SK-N-SH (cell line): ENCODE measurements around the gene RASAL2. TPM values are rescaled to one million over a fixed set of nuclear protein-coding genes. Genes with fewer than 3 reads are reported as not detected.

Source experiments
- CTCF ChIA-PET: fragments of 300-600, 350-600 bp; formaldehyde crosslinking; extraction: SDS; loops from one replicate; lab custom pipeline; 2021; lab: Yijun Ruan, JAX
- POLR2A ChIA-PET: fragments of 350-600 bp; sonication (Branson Sonifier 250); formaldehyde crosslinking; extraction: SDS; loops from one replicate; lab custom pipeline; 2020; ENCODE audit warnings: antibody characterized with exemption, inconsistent platforms; lab: Yijun Ruan, JAX
- DNase-seq: peaks from one replicate; pipeline ENCODE4 v3.0.0; 2012
- H2AFZ ChIP-seq: fragments of 200-600 bp; sonication (generic); 2 replicates; pipeline ENCODE4 v1.8.1; 2016; ENCODE audit warnings: antibody characterized with exemption, mild to moderate bottlenecking, low read depth
- H3F3A ChIP-seq: fragments of 200-600 bp; sonication (generic); replicated peaks from 2 replicates; pipeline ENCODE3; 2016; ENCODE audit warnings: antibody characterized with exemption, mild to moderate bottlenecking; ENCODE audit not compliant: insufficient read depth
- H3K27ac ChIP-seq, 2 experiments: fragments of 200-500 bp in 1 of 2; fragments of 200-600 bp in 1 of 2; sonication (Bioruptor generic) in 1 of 2; sonication (generic), shearing (Covaris generic) in 1 of 2; 2 replicates each; pipeline versions ENCODE4 v1.5.1 to v1.6.1; 2014 to 2016; ENCODE audit warnings: low read depth in 2 of 2, inconsistent platforms in 1 of 2, low read length in 1 of 2, mild to moderate bottlenecking in 1 of 2, mixed read lengths in 1 of 2
- H3K27me3 ChIP-seq: fragments of 200-600 bp; sonication (generic), shearing (Covaris generic); 2 replicates; pipeline ENCODE4 v1.6.1; 2016; ENCODE audit warnings: mixed run types; ENCODE audit not compliant: insufficient read depth
- H3K36me3 ChIP-seq, 2 experiments: fragments of 200-500 bp in 1 of 2; fragments of 200-600 bp in 1 of 2; sonication (Bioruptor generic) in 1 of 2; sonication (generic) in 1 of 2; replicated peaks in 1 of 2; 2 replicates each; pipeline versions ENCODE3 to v1.5.1; 2014 to 2016; ENCODE audit warnings: low read length in 1 of 2, mild to moderate bottlenecking in 1 of 2; ENCODE audit not compliant: insufficient read depth in 2 of 2, control insufficient read depth in 1 of 2
- H3K4me1 ChIP-seq, 2 experiments: fragments of 200-500 bp in 1 of 2; fragments of 200-600 bp in 1 of 2; sonication (Bioruptor generic) in 1 of 2; sonication (generic), shearing (Covaris generic) in 1 of 2; 2 replicates each; pipeline versions ENCODE4 v1.5.1 to v1.6.1; 2014 to 2016; ENCODE audit warnings: low read depth in 1 of 2, low read length in 1 of 2, mixed run types in 1 of 2; ENCODE audit not compliant: insufficient read depth in 2 of 2, control insufficient read depth in 1 of 2
- H3K4me2 ChIP-seq: fragments of 200-600 bp; sonication (generic), shearing (Covaris generic); 2 replicates; pipeline ENCODE4 v1.6.1; 2017; ENCODE audit warnings: mixed run types
- H3K4me3 ChIP-seq, 2 experiments: fragments of 200-500 bp in 1 of 2; fragments of 200-600 bp in 1 of 2; sonication (Bioruptor generic) in 1 of 2; sonication (generic), shearing (Covaris generic) in 1 of 2; 2 replicates each; pipeline versions ENCODE4 v1.5.1 to v1.8.1; 2014 to 2016; ENCODE audit warnings: low read depth in 2 of 2, inconsistent platforms in 1 of 2, low read length in 1 of 2, mild to moderate bottlenecking in 1 of 2, mixed read lengths in 1 of 2, moderate library complexity in 1 of 2
- H3K79me2 ChIP-seq: fragments of 200-600 bp; sonication (generic); 2 replicates; pipeline ENCODE4 v1.8.1; 2017; ENCODE audit warnings: mild to moderate bottlenecking; ENCODE audit not compliant: insufficient read depth
- H3K9ac ChIP-seq: fragments of 200-600 bp; sonication (generic); 2 replicates; pipeline ENCODE4 v1.6.1; 2017; ENCODE audit warnings: mixed run types
- H3K9me2 ChIP-seq: fragments of 200-600 bp; sonication (generic); 2 replicates; pipeline ENCODE4 v1.6.1; 2017; ENCODE audit warnings: mixed run types
- H3K9me3 ChIP-seq: fragments of 200-600 bp; sonication (generic); 2 replicates; pipeline ENCODE4 v1.6.1; 2017; ENCODE audit warnings: mixed run types, mild to moderate bottlenecking, moderate library complexity
- H4K20me1 ChIP-seq: fragments of 200-600 bp; sonication (generic); 2 replicates; pipeline ENCODE4 v1.6.1; 2017; ENCODE audit warnings: mild to moderate bottlenecking, mixed run types; ENCODE audit not compliant: insufficient read depth
- CHD2 ChIP-seq: fragments of 150-350 bp; IDR thresholded peaks from 2 replicates; pipeline ENCODE4 v1.6.1; 2018; ENCODE audit warnings: low read length; ENCODE audit not compliant: partially characterized antibody
- EP300 ChIP-seq, 2 experiments: IDR thresholded peaks; 2 replicates each; pipeline versions ENCODE4 v1.4.0 to v1.6.1; 2012; ENCODE audit warnings: borderline replicate concordance in 1 of 2, low read depth in 1 of 2, low read length in 1 of 2
- FOSL2 ChIP-seq: IDR thresholded peaks from 2 replicates; pipeline ENCODE4 v1.4.0; 2012; ENCODE audit warnings: low read depth, mild to moderate bottlenecking, moderate library complexity, borderline replicate concordance
- FOXJ3 ChIP-seq: sonication (generic); formaldehyde crosslinking; IDR thresholded peaks from 2 replicates; pipeline ENCODE4 v1.5.1; 2020; ENCODE audit warnings: mild to moderate bottlenecking, missing genetic modification reagents
- IRF3 ChIP-seq: fragments of 150-350 bp; IDR thresholded peaks from 2 replicates; pipeline ENCODE4 v1.6.1; 2016; ENCODE audit warnings: mild to moderate bottlenecking, low read depth, low read length
- MAX ChIP-seq: IDR thresholded peaks from 2 replicates; pipeline ENCODE4 v1.4.0; 2012; ENCODE audit warnings: low read depth
- MEF2A ChIP-seq: IDR thresholded peaks from 2 replicates; pipeline ENCODE4 v1.4.0; 2012; ENCODE audit warnings: low read depth, borderline replicate concordance
- SIN3A ChIP-seq: IDR thresholded peaks from 2 replicates; pipeline ENCODE4 v1.6.1; 2012; ENCODE audit warnings: low read depth, mild to moderate bottlenecking, low read length, moderate library complexity, borderline replicate concordance
- TAF1 ChIP-seq: IDR thresholded peaks from 2 replicates; pipeline ENCODE4 v1.6.1; 2012; ENCODE audit warnings: low read depth, mild to moderate bottlenecking, low read length, moderate library complexity, borderline replicate concordance
- TEAD4 ChIP-seq: IDR thresholded peaks from 2 replicates; pipeline ENCODE4 v1.4.0; 2012; ENCODE audit warnings: mild to moderate bottlenecking, borderline replicate concordance; ENCODE audit not compliant: insufficient read depth
- USF1 ChIP-seq: IDR thresholded peaks from 2 replicates; pipeline ENCODE4 v1.4.0; 2012; ENCODE audit warnings: low read depth, borderline replicate concordance
- USF2 ChIP-seq: fragments of 150-350 bp; IDR thresholded peaks from 2 replicates; pipeline ENCODE4 v1.6.1; 2017; ENCODE audit warnings: antibody characterized with exemption, low read length, low read depth, borderline replicate concordance
- WGBS: methylation state at CpG from one replicate; pipeline ENCODE4 v1.1.6; 2017; ENCODE audit warnings: low lambda C conversion rate; 5-methylcytosine and 5-hydroxymethylcytosine counted together
- polyA plus RNA-seq, 3 experiments: library from polyadenylated mRNA; depleted of rRNA; stranded (reverse); fragments of >200 nt; gene quantifications; 2 replicates each; pipeline ENCODE4 v1.2.3, GENCODE V29; 2012

The RASAL2 gene
- polyA plus RNA-seq, 1 of the 3 experiments (the other 2 are of a cell fraction), result 6.9 TPM

GRCh38 chr1:178093494-178093950 lies 382 bp upstream of the RASAL2 start (continued):
- no peak for TF ChIP-seq MEF2A
- TF ChIP-seq TAF1, result peak; percentile 52; the same call in 1 of the 2 replicates
- TF ChIP-seq, all 33 proteins: peak for 11

- peak overlapping the region; percentile 73 to 99 for H3K4me3 ChIP-seq
- H3F3A ChIP-seq, result peaks cover 4% of the 10 kb centered on the region
- no peaks in the 10 kb centered on the region for H3K27me3 ChIP-seq
- peaks cover 19 to 32% of the 10 kb centered on the region in 2 experiments for H3K4me1 ChIP-seq
- H3K27ac ChIP-seq, result peak overlapping the region; percentile 88 to 92
- TF ChIP-seq MAX (peak; percentile 56), SIN3A (no peak), USF1 (peak; percentile 80; the same call in 1 of the 2 replicates)
- peak overlapping the region; percentile 86 for H3K4me2 ChIP-seq
- ChIA-PET CTCF (interaction anchor here (0.6 to 2.2 kb wide), 6 partner anchors 12 to 186 kb away, joined by 3 to 9 read pairs (median 6); no protein-coding TSS in a partner anchor), POLR2A (interaction anchor here (2.0 kb wide), 1 partner anchor 63 kb away, joined by 5 read pairs; no protein-coding TSS in a partner anchor)
- no peaks in the 10 kb centered on the region for H3K9me3 ChIP-seq
- H3K9me2 ChIP-seq, result no peaks in the 10 kb centered on the region
- H2AFZ ChIP-seq, result peak overlapping the region; percentile 84; the same call in 1 of the 2 replicates
- no peaks in the 10 kb centered on the region for H3K36me3 ChIP-seq
- peaks cover 63% of the 10 kb centered on the region for H3K79me2 ChIP-seq
- no peak for DNase-seq
- 26% methylated on average over 11 of the region's 11 CpGs for WGBS
- peak overlapping the region; percentile 72 for H3K9ac ChIP-seq
- H4K20me1 ChIP-seq, result peaks cover 16% of the 10 kb centered on the region
These were observed 1.1 kb downstream of the RASAL2 start for GRCh38 chr1:178094739-178095645.

- no peaks in the 10 kb centered on the region for H3K36me3 ChIP-seq
- H2AFZ ChIP-seq, result no peak overlapping the region
- CTCF ChIA-PET, result interaction anchor here (1.1 kb wide), 1 partner anchor 65 kb away, joined by 4 read pairs; no protein-coding TSS in a partner anchor
- peaks cover 19 to 32% of the 10 kb centered on the region in 2 experiments for H3K4me1 ChIP-seq
- no peak for DNase-seq
- H3F3A ChIP-seq, result peaks cover 4% of the 10 kb centered on the region
- H3K9ac ChIP-seq, result 0 out of 2 replicates have a peak overlapping the region, but pooled peaks have one; percentile 72
- POLR2A ChIA-PET, result no interaction called here
- peaks cover 74% of the 10 kb centered on the region for H3K79me2 ChIP-seq
- 93% methylated on average over 3 of the region's 3 CpGs for WGBS
- no peaks in the 10 kb centered on the region for H3K9me2 ChIP-seq
- H3K27me3 ChIP-seq, result no peaks in the 10 kb centered on the region
- no peak for TF ChIP-seq USF2
- no peak for TF ChIP-seq FOXJ3 (CRISPR knock-in tag)
- no peak for TF ChIP-seq IRF3
- TF ChIP-seq TAF1, result no peak
- no peak for TF ChIP-seq FOSL2
- no peak for TF ChIP-seq EP300 (IDR thresholded peaks at IDR 0.05; ENCODE audit: borderline replicate concordance in 1 of 2, low read depth in 1 of 2, low read length in 1 of 2)
- TF ChIP-seq USF1, result no peak
- no peak for TF ChIP-seq MAX
- TF ChIP-seq CHD2, result no peak
- no peak for TF ChIP-seq TEAD4
- TF ChIP-seq, all 33 proteins: peak for 0
- Histone ChIP-seq H3K27ac (peak overlapping the region in 1 of 2 experiments; percentile 88; a peak in 1 of 4 replicates), H3K4me3 (peak overlapping the region in 1 of 2 experiments; percentile 73; a peak in 1 of 4 replicates), H3K9me3 (no peaks in the 10 kb centered on the region), H4K20me1 (peaks cover 16% of the 10 kb centered on the region), H3K4me2 (peak overlapping the region; percentile 86)
These were observed 2.5 kb downstream of the RASAL2 start for GRCh38 chr1:178096421-178096820.
